MM.1S (cell line): ENCODE results near the gene DUSP14.

Experiments
- CTCF ChIP-seq: fragments of 300-600 bp; sonication (generic); IDR thresholded peaks from 2 replicates; pipeline ENCODE4 v1.5.1; 2016; ENCODE audit warnings: antibody characterized with exemption, low read length, mixed read lengths
- EZH2 ChIP-seq: fragments of 300-600 bp; sonication (generic); optimal IDR thresholded peaks from 2 replicates; pipeline ENCODE3; 2017; ENCODE audit warnings: low read depth, mild to moderate bottlenecking, antibody characterized with exemption, low read length, mixed read lengths

GRCh38 chr17:37541880-37542660 lies 52.4 kb downstream of the DUSP14 start:
- TF ChIP-seq CTCF (no peak), EZH2 (no peak)
